ENCODE measurements around the gene NLRX1.

NLRX1 gene

GRCh38 chr11:119154178-119154577, 14.3 kb upstream of the NLRX1 start:
- no peak overlapping the region for H3K4me3 ChIP-seq (ENCODE audit: low read depth, low read length)
- TF ChIP-seq CTCF (IDR thresholded peaks at IDR 0.05; ENCODE audit: control insufficient read depth, extremely low read depth, insufficient read depth): no peak
- DNase-seq (ENCODE audit: low read depth): no peak

- no peak for TF ChIP-seq CTCF (IDR thresholded peaks at IDR 0.05; ENCODE audit: control insufficient read depth, extremely low read depth, insufficient read depth)
- H3K4me3 ChIP-seq (ENCODE audit: low read depth, low read length): no peak overlapping the region
- no peak for DNase-seq (ENCODE audit: low read depth)
Observed at GRCh38 chr11:119155733-119156492, 12.6 kb upstream of the NLRX1 start.

DNA sequence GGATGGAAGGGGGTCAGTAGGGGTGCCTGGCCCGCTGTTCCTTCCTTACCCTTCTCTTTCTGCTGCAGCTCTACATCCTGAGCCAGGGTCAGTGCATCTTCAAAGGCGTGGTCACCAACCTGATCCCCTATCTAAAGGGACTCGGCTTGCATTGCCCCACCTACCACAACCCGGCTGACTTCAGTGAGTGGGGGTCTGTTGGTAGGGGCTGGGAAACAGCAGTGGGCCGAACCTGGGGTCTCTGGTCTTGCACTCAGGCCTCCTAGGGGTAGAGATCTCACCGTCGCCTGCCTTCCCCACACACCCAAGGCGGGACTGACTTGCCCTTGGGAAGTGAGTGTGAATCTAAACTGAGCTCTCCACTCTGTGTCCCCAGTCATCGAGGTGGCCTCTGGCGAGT, 12.0 kb upstream of the NLRX1 start:
- H3K4me3 ChIP-seq (ENCODE audit: low read depth, low read length): no peak overlapping the region
- no peak for TF ChIP-seq CTCF (IDR thresholded peaks at IDR 0.05; ENCODE audit: control insufficient read depth, extremely low read depth, insufficient read depth)
- no peak for DNase-seq (ENCODE audit: low read depth)

- DNase-seq (ENCODE audit: low read depth): peak; percentile 31
- no peak overlapping the region for H3K4me3 ChIP-seq (ENCODE audit: low read depth, low read length)
- TF ChIP-seq CTCF (IDR thresholded peaks at IDR 0.05; ENCODE audit: control insufficient read depth, extremely low read depth, insufficient read depth): no peak
Observed at GRCh38 chr11:119157063-119157462, 11.5 kb upstream of the NLRX1 start.

DNA sequence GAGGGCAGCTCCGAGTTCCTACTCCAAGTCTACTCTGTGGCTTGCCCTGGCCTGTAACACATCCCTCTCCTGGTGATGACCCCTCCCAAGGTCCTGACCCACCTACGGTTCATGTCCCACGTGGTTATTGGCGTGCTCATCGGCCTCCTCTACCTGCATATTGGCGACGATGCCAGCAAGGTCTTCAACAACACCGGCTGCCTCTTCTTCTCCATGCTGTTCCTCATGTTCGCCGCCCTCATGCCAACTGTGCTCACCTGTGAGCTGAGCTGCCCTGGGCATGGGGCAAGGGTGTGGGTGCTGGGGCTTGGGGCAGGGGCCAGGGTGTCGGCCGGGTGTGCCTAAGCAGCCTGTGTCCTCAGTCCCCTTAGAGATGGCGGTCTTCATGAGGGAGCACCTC, 10.1 kb upstream of the NLRX1 start:
- no peak overlapping the region for H3K4me3 ChIP-seq (ENCODE audit: low read depth, low read length)
- no peak for DNase-seq (ENCODE audit: low read depth)
- TF ChIP-seq CTCF (IDR thresholded peaks at IDR 0.05; ENCODE audit: control insufficient read depth, extremely low read depth, insufficient read depth): no peak

- DNase-seq (ENCODE audit: low read depth): no peak
- TF ChIP-seq CTCF (IDR thresholded peaks at IDR 0.05; ENCODE audit: control insufficient read depth, extremely low read depth, insufficient read depth): no peak
- H3K4me3 ChIP-seq (ENCODE audit: low read depth, low read length): no peak overlapping the region
Observed at GRCh38 chr11:119160151-119160550, 8.4 kb upstream of the NLRX1 start.

- DNase-seq (ENCODE audit: low read depth): no peak
- H3K4me3 ChIP-seq (ENCODE audit: low read depth, low read length): no peak overlapping the region
- no peak for TF ChIP-seq CTCF (IDR thresholded peaks at IDR 0.05; ENCODE audit: control insufficient read depth, extremely low read depth, insufficient read depth)
Observed at GRCh38 chr11:119161871-119162270, 6.7 kb upstream of the NLRX1 start.

Data from LNCaP clone FGC (cell line).